PFSK-1 (cell line): Measurements from ENCODE around the gene DDX18.

Experiments
- POLR2AphosphoS5 ChIP-seq: IDR thresholded peaks from 2 replicates; pipeline ENCODE4 v1.6.1; 2012; ENCODE audit warnings: low read depth, mild to moderate bottlenecking, control low read depth, low read length, moderate library complexity
- TAF1 ChIP-seq: IDR thresholded peaks from 2 replicates; pipeline ENCODE4 v1.6.1; 2012; ENCODE audit warnings: low read length, control low read depth, borderline replicate concordance; ENCODE audit not compliant: insufficient read depth

DNA sequence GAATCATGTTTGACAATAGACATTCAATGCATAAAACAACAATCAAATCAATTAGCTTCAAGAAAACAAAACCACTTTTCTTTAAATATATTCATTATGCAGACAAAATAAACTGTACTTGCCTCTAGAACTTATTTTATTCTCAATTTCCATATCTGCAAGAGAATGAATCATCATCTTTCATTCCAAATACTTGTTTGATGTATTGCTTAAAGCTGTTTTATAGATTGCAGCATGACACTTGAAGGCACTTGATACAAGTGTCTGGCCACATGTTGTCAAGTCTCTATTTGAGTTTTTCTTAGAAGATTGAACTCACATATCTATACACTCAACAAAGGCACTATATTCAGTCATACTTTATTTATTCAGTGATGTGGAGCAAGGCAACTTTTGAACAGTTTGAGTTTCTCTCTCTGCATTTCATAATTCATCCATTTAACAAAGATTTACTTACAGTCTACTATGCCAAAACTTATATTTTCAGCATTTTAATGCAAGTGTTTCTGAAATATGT, 38.7 kb upstream of the DDX18 start:
- TF ChIP-seq POLR2AphosphoS5 = no peak
- TF ChIP-seq TAF1 = no peak
